GM18519 (cell line): ENCODE data around the gene SERHL2.
A peak's percentile ranks its signal among the peaks of the same experiment; 100 is the strongest.
"Not testable (repeated sequence)": the region's sequence is repeated elsewhere in the genome, so short reads cannot be mapped to it uniquely, and the experiment has no call there.

Experiments
- ATAC-seq: cut with Tn5 transposase; IDR thresholded peaks from one replicate; pipeline ENCODE4 v1.9.1; 2021; ENCODE audit warnings: mild to moderate bottlenecking, moderate library complexity; ENCODE audit not compliant: unreplicated experiment, low FRiP score

Gene SERHL2

GRCh38 chr22:42571068-42571467, 17.3 kb downstream of the SERHL2 start:
- ATAC-seq, result not testable (repeated sequence)

DNA sequence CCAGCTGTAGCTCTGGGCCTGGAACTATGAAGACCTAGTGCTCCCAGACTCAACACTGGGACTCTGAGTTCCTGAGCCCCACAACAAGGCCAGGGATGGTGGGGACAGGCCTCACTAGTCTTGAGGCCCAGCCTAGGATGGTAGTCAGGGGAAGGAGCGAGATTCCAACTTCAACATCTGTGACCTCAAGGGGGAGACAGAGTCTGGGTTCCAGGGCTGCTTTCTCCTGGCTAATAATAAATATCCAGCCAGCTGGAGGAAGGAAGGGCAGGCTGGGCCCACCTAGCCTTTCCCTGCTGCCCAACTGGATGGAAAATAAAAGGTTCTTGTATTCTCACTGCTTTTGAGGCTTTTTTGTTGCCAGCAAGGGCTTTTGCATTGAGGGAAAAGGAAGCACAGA, 20.3 kb downstream of the SERHL2 start:
- not testable (repeated sequence) for ATAC-seq

DNA sequence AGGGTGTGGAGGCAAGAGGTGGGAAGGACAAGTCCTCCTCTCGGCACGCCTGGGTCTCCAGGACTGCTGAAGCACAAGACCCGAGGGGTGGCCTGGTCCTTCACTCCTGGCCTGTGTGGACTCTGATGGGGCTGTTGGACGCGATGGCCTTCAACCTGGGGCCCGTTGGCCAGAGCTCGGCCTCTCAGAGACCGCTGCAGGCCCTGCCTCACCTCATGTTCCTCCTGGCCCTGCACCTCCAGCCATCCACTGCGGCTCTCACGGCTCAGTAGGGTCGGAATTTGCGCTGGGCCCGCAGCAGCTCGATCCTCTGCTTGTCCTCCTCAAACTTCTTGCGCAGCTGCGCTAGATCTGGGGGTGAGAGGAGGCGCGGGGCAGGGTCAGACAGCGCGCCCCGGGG, 20.7 kb downstream of the SERHL2 start:
- ATAC-seq, result not testable (repeated sequence)

GRCh38 chr22:42575996-42576574, 22.3 kb downstream of the SERHL2 start:
- not testable (repeated sequence) for ATAC-seq

DNA sequence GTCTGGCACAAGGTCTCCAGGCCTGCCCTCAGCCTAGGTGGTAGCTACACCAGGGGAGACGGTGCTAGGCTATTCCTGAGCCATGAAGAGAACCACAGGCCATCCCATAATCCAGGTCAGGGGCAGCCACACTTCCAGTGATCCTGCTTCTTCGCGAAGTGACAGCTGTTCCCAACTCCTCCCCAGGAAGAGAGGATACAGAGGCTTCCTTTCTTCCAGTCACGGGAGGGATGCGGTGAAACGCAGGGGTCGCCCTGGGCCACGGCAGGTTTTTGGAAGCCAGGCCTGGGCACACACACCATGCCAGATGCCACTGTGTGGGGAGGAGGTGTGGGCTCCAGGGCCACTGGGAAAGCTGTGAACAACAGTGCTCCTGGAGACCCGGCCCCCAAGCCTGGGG, 23.4 kb downstream of the SERHL2 start:
- ATAC-seq, result not testable (repeated sequence)

DNA sequence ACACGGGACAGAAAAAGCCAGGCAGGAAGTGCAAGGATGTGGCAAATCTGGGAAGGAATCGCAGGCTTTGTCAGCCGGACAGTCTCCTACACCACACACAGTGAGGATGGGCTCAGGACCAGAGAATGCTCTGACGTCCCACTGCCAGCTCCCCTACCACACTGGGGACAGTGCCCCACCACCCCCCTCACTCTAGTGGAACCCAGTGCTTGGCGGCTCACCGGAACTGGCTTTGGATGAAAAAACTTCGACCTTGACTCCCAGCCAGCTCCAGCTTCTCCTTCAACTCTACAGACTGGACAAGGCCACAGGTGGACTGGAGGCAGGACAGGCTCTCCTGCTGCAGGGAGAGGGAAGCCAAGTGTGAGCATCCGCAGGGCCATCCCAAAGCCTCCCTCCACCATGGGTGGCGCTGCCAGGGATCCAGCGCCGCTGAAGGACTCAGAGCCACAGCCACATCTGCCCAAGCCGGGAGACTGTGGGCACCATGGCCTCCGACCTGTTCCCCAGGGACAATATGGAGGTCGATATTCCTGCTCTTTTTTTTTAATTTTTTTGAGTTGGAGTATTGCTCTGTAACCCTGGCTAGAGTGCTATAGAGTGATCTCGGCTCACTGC, 24.0 kb downstream of the SERHL2 start:
- ATAC-seq, result no peak

GRCh38 chr22:42580040-42580439, 26.3 kb downstream of the SERHL2 start:
- ATAC-seq, result not testable (repeated sequence)

DNA sequence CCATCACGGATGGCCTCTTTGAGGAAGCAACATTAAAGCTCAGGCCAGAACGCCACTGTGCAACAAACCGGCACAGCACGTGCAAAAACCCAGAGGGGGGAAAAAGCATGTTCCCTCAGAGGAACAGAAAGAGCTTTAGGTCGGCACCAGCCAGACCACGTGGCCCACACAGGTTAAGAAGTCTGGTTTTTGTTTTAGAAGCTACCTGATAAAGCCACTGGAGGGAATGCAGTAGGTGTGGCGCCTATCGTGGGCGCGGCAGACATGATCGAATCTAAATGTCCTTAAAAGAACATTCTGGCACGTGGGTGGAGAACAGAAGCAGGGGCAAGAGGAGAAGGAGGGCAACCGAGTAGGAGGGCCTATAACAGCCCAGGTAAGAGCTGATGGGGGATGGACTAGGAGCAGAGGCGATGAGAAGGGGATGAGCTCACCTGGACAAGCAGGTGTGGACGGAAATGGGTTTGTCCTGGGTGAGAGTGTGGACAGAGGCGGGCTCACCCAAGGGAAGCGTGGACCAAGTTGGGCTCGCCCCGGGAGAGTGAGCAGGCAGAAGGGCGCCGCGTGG, 27.5 kb downstream of the SERHL2 start:
- not testable (repeated sequence) for ATAC-seq

DNA sequence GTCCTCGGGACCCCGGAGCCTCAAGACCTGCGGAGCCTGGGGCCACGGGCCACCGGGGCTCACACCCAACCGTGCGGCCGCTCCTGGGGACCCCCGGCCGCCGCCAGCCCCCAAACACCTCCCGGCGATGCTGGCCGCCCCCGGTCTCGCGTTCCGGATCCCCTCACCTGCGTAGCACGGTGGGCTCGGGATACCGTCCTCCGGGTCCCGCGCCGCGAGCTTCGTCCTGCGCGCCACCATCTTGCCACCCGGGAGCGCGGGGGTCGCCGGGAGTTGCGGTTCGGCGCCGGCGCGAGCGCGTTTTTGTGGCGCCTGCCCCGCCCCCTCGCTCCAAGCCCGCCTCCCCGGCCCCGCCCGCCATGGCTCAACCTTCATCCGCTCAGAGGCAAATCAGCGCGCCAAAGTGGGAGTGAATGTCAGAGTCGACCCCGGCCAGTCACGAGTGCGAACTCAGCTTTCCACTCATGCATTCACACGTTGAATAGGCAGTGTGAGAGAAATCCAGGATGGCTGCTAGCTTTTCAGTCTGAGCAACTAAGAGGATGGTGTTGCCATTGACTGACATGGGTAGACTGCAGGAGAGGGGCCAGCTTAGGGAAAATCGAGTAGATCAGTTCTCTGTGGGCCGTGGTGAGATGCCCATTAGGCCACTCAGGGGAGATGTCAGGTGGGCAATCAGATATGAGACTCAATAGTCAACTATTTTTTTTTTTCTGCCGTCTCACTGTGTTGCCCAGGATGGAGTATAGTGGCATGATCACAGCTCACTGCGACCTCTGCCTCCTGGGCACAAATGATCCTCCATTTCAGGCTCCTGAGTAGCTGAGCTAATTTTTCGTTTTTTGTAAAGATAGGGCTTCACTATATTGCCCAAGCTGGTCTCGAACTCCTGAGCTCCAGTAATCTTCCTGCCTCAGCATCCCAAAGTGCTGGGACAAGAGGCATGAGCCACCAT, 28.3 kb downstream of the SERHL2 start:
- ATAC-seq, result peak; percentile 38

DNA sequence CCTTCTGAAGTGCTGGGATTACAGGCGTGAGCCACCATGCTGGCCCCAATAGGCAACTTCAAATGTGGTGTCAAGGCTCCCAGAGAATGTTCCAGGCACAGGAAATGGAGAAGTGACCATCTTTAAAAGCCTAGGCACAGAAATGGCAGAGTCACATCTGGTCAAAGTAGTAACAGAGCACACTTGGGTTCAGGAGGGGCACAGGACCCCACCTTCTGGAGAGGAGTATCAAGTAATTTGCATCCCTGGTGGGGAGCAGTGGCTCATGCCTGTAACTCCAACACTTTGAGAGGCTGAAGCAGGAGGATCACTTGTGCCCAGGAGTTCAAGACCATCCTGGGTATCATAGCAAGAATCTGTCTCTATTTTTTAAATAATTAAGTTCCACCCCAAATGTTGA, 29.2 kb downstream of the SERHL2 start:
- no peak for ATAC-seq

DNA sequence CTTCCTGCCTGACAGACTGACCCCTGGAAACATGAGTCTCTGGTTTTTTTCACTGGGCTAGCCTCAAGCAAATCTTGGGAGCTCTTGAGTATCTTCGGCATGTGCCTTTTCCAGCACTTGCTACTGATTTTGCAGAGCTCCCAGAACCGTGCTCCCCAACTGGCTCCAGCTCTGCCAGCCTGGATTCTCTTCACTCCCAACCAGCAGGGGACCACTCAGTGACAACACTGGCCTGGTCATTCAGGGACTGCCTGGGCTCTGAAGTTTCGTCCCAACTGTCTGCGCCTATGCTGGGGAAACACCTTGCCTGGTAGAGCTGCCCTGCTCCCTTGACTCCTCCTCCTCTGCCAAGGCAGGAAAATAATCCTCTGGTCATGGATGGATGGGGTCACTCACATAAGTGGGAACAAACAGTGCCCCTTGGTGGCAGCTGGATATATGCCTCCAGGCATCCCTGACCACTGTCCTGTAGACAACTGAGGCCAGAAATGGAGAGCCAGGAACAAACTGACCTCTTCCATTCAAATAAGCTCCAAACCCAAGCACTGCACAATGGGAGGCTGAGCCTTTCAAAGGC, 30.7 kb downstream of the SERHL2 start:
- no peak for ATAC-seq

- ATAC-seq, result no peak
Measured at GRCh38 chr22:42585096-42585495, 31.3 kb downstream of the SERHL2 start.

DNA sequence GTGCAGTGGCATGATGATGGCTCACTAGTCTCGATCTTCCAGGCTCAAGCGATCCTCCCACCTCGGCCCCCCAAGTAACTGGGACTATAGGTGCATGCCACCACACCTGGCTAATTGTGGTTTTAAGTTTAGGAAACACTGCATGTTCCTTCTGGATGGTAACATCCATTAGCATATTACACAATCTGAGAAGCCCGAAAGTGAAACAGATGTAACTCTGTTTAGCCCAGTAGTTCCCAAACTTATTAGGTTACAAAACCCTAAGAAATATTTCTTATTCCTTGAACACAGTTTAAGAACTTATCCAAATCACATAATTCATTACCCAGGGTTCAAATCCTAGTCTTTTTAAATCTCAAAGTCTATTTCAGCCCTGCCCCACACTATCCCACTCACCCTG, 32.6 kb downstream of the SERHL2 start:
- no peak for ATAC-seq

DNA sequence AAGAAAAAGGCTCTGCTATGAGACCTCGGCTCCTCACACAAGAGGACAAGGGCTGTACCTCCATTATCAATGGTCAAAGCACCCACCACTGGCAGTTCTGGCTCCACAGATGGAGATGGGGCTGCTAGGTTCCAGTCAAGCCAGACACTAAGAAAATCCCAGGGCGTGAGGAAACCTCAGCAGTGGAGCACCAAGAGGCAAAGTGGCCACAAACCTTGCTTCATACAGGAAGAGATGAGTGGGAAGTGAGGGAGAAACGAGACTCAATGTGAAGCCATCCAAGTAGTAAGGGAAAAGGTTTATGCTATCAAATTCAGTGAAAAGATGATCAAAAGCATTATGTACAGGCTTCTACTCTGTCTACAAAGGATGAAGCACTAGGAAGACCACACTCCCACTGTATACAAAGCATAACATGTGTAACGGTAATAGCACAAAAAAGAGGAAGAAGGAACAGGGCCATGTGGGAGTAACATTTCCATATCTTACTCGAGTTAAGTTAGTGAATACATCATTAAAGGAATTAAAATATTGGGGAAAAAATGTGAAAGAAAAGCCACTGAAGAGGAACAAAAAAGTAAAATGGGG, 33.9 kb downstream of the SERHL2 start:
- no peak for ATAC-seq

- no peak for ATAC-seq
Measured at GRCh38 chr22:42591987-42592386, 38.2 kb downstream of the SERHL2 start.

DNA sequence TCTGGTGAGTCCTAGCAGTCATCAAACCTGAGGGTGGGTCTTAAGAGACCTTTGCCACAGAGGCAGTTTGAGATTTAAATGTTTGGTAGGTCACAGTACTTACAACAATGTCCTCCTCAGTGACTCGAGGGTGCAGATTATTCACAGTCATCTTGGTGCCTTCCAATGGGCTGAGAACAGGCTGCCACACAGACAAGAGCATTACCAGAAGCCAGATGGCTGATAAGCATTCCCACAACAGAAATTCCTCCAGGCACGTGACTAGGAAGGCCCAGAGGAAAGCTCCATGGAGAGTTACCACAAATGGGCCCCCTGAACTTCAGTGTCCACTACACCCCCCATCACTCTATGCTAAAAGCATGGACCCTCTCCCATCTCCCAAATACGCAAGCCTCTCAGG, 41.7 kb downstream of the SERHL2 start:
- ATAC-seq, result no peak

- no peak for ATAC-seq
Measured at GRCh38 chr22:42596336-42596735, 42.6 kb downstream of the SERHL2 start.

DNA sequence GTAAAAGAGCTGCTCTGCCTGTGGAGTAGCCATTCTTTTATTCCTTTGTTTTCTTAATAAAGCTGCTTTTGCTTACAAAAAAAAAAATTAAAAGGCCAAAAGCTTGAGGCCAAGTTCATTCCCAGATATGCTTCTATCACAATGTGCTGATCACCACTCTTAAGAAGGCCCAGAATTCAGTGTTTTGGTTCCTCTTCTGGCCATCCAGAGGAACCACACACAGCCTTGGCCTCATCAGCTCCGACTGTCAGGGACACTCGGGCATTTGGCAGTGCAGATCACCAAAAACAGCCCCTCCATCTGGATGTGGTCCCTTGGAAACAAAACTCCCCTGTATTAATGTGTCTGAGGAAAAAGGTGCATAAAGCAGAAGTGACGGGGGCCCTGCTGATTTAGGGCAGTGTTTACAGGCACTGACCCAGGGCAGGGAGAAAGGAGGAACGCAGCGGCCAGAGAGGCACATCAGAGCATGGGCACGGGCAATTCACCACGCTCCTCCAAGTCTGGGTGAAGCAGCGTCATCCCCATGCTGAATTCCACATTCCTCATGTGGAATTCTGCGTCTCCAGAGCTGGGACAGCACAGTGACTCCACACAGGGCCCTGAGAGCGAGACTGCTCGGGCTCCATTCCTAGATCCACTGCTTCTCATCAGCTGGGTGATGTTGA, 43.2 kb downstream of the SERHL2 start:
- no peak for ATAC-seq

DNA sequence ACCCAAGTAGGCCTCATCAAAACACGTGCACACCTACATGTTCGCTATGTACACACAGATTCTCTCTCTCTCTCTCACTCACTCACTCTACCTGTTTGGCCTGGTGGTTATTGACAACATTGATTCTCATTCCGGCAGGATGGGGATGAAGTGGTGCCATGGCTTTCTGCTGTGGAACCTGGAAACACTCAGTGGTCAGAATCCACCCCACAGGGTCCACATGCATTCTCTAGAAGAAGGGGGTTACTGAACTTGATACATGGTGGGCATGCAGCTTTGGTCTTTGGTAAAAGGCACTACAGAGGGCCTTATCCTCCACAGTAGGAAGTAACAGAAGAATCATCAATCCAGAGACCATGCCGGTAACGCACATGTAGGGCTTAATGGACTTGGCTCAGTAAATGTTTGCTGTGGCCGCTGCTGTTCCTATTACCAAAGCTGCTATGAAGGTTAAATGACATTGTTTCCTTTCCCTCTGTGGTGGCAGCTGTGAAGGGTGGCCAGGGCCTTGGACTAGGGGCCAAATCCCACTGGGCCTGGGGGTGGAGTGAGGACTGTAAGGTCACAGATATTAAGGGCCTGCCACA, 48.2 kb downstream of the SERHL2 start:
- ATAC-seq, result no peak
